ENCODE results near the gene CCDC149. TPM values are rescaled to one million over a fixed set of nuclear protein-coding genes. Genes with fewer than 3 reads are reported as not detected.

The CCDC149 gene
- total RNA-seq, 2 experiments from 2014 or later = not detected

DNA sequence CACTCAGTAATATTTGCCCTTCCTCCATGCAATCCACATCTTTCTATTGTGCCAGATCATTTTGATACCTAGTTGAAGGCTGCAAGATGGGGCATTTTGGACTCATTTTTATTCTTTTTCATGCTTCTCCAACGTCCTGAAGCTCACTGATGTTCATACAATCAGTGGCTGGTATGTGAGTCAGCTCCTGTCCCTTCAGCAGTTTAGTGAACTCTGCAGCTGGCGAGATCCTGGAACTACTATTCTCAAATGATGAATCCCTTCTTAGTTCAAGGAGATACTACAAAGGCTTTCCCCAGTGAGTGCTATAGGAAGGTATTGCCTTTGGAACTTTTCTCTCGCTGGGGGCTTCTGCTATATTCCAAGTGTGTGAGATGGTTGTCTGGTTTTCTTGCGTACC, 9.6 kb upstream of the CCDC149 start:
- intact Hi-C loops (cut with micrococcal nuclease; ENCODE audit: unreplicated experiment) = no loop called here
- POLR2A ChIA-PET = no interaction called here
- CTCF ChIA-PET (ENCODE audit: unreplicated experiment) = no interaction called here

GRCh38 chr4:24921491-24921890, 8.6 kb upstream of the CCDC149 start:
- H2AFZ ChIP-seq (ENCODE audit: low read length) = no peak overlapping the region
- no peak for DNase-seq (ENCODE audit: low spot score)
- BruUV-seq (replicated peaks) = no TSS peak
- H3K79me2 ChIP-seq (ENCODE audit: insufficient read depth, low read depth, low read length) = no peaks in the 10 kb centered on the region
- H4K20me1 ChIP-seq (ENCODE audit: insufficient read depth, low read length) = no peaks in the 10 kb centered on the region
- intact Hi-C loops (cut with micrococcal nuclease; ENCODE audit: unreplicated experiment) = no loop called here
- no peak overlapping the region for H3K4me2 ChIP-seq (ENCODE audit: low read length)
- POLR2A ChIA-PET = no interaction called here
- CTCF ChIA-PET (ENCODE audit: unreplicated experiment) = no interaction called here
- H3K27ac ChIP-seq (ENCODE audit: low read depth, low read length, poor library complexity, severe bottlenecking) = no peak overlapping the region
- H3K36me3 ChIP-seq (ENCODE audit: insufficient read depth, low read length) = no peaks in the 10 kb centered on the region
- no peak for TF ChIP-seq CTCF (conservative IDR thresholded peaks at IDR 0.05; ENCODE audit: low read length)
- no peak for TF ChIP-seq EZH2phosphoT487 (IDR thresholded peaks at IDR 0.05; ENCODE audit: borderline replicate concordance, low read depth, low read length)
- no peak overlapping the region for H3K4me3 ChIP-seq (ENCODE audit: low read depth, low read length, poor library complexity, severe bottlenecking)
- H3K4me1 ChIP-seq (ENCODE audit: insufficient read depth, low read length, poor library complexity, severe bottlenecking) = no peaks in the 10 kb centered on the region
- H3K9me2 ChIP-seq (ENCODE audit: insufficient read depth, low read length) = no peaks in the 10 kb centered on the region
- H3K9me3 ChIP-seq (ENCODE audit: low read length) = no peaks in the 10 kb centered on the region

More for the DNA sequence above, 9.6 kb upstream of the CCDC149 start:
- no peak overlapping the region for H3K4me3 ChIP-seq (ENCODE audit: low read depth, low read length, poor library complexity, severe bottlenecking)
- no peak overlapping the region for H3K4me2 ChIP-seq (ENCODE audit: low read length)
- DNase-seq (ENCODE audit: low spot score) = no peak
- BruUV-seq (replicated peaks) = no TSS peak
- no peak overlapping the region for H2AFZ ChIP-seq (ENCODE audit: low read length)
- H3K36me3 ChIP-seq (ENCODE audit: insufficient read depth, low read length) = no peaks in the 10 kb centered on the region
- no peak overlapping the region for H3K27ac ChIP-seq (ENCODE audit: low read depth, low read length, poor library complexity, severe bottlenecking)
- H3K4me1 ChIP-seq (ENCODE audit: insufficient read depth, low read length, poor library complexity, severe bottlenecking) = no peaks in the 10 kb centered on the region
- no peak for TF ChIP-seq EZH2phosphoT487 (IDR thresholded peaks at IDR 0.05; ENCODE audit: borderline replicate concordance, low read depth, low read length)
- TF ChIP-seq CTCF (conservative IDR thresholded peaks at IDR 0.05; ENCODE audit: low read length) = no peak
- H3K9me3 ChIP-seq (ENCODE audit: low read length) = no peaks in the 10 kb centered on the region
- H3K79me2 ChIP-seq (ENCODE audit: insufficient read depth, low read depth, low read length) = no peaks in the 10 kb centered on the region
- no peaks in the 10 kb centered on the region for H3K9me2 ChIP-seq (ENCODE audit: insufficient read depth, low read length)
- H4K20me1 ChIP-seq (ENCODE audit: insufficient read depth, low read length) = no peaks in the 10 kb centered on the region

GRCh38 chr4:24920008-24920407, 7.2 kb upstream of the CCDC149 start:
- no peaks in the 10 kb centered on the region for H3K9me3 ChIP-seq (ENCODE audit: low read length)
- no peaks in the 10 kb centered on the region for H3K36me3 ChIP-seq (ENCODE audit: insufficient read depth, low read length)
- TF ChIP-seq CTCF (conservative IDR thresholded peaks at IDR 0.05; ENCODE audit: low read length) = no peak
- TF ChIP-seq EZH2phosphoT487 (IDR thresholded peaks at IDR 0.05; ENCODE audit: borderline replicate concordance, low read depth, low read length) = no peak
- H3K4me3 ChIP-seq (ENCODE audit: low read depth, low read length, poor library complexity, severe bottlenecking) = no peak overlapping the region
- no peak overlapping the region for H3K4me2 ChIP-seq (ENCODE audit: low read length)
- no TSS peak for BruUV-seq (replicated peaks)
- no peak overlapping the region for H3K27ac ChIP-seq (ENCODE audit: low read depth, low read length, poor library complexity, severe bottlenecking)
- ChIA-PET CTCF (ENCODE audit: unreplicated experiment) (interaction anchor here (0.9 kb wide), 1 partner anchor 17 kb away, joined by 5 read pairs; no protein-coding TSS in a partner anchor), POLR2A (interaction anchor here (1.1 kb wide), 1 partner anchor 19 kb away, joined by 3 read pairs; no protein-coding TSS in a partner anchor)
- no peak overlapping the region for H2AFZ ChIP-seq (ENCODE audit: low read length)
- DNase-seq (ENCODE audit: low spot score) = no peak
- no peaks in the 10 kb centered on the region for H3K79me2 ChIP-seq (ENCODE audit: insufficient read depth, low read depth, low read length)
- intact Hi-C loops (cut with micrococcal nuclease; ENCODE audit: unreplicated experiment) = no loop called here
- H4K20me1 ChIP-seq (ENCODE audit: insufficient read depth, low read length) = no peaks in the 10 kb centered on the region
- H3K9me2 ChIP-seq (ENCODE audit: insufficient read depth, low read length) = no peaks in the 10 kb centered on the region
- H3K4me1 ChIP-seq (ENCODE audit: insufficient read depth, low read length, poor library complexity, severe bottlenecking) = no peaks in the 10 kb centered on the region
